Measurements from ENCODE around the gene EMP2.

- TF ChIP-seq POLR2AphosphoS5 (IDR thresholded peaks at IDR 0.05; ENCODE audit: insufficient read depth in 1 of 2, low read depth in 1 of 2): no peak
- no peak for TF ChIP-seq CTCF (IDR thresholded peaks at IDR 0.05)
Observed at GRCh38 chr16:10522966-10523365, 57.4 kb downstream of the EMP2 start.

Measured in vagina (tissue), 2 donors.